HCT116 (cell line): ENCODE data around the gene CHRNB1. TPM values are rescaled to one million over a fixed set of nuclear protein-coding genes. Genes with fewer than 3 reads are reported as not detected.

Source experiments
- ATAC-seq: fragments of 200-7000 bp; cut with Tn5 transposase; 2 replicates; pipeline ENCODE4 v1.9.1; 2020; ENCODE audit warnings: mild to moderate bottlenecking, moderate library complexity
- BruUV-seq: library from RNA; stranded (reverse); fragments of 400-500 nt; replicated peaks from 2 replicates; lab custom pipeline; 2021; lab: Mats Ljungman, UMichigan
- CTCF ChIA-PET: fragments of 300-600 bp; sonication (Branson Sonifier 250); formaldehyde crosslinking; loops from one replicate; lab custom pipeline; 2021; ENCODE audit warnings: antibody characterized with exemption; lab: Charles Lee
- POLR2A ChIA-PET: fragments of 300-600, 350-600 bp; sonication (Branson Sonifier 250); formaldehyde crosslinking; loops from one replicate; lab custom pipeline; 2021; ENCODE audit warnings: antibody characterized with exemption; lab: Charles Lee
- RAD21 ChIA-PET, 2 experiments: fragments of 300-600 bp; sonication (Branson Sonifier 250); formaldehyde crosslinking; loops; one replicate each; lab custom pipeline; 2023; ENCODE audit warnings: low total read pairs in 2 of 2; ENCODE audit not compliant: uncharacterized antibody in 2 of 2, unreplicated experiment in 2 of 2, low non-redundant PET in 1 of 2; lab: Charles Lee
- DNase-seq: peaks from one replicate; pipeline ENCODE4 v3.0.0-alpha.2; 2010; ENCODE audit warnings: low read depth, low spot score
- H2AFZ ChIP-seq: fragments of 200-600 bp; shearing (Covaris generic), sonication (generic); 2 replicates; pipeline ENCODE4 v1.6.1; 2017; ENCODE audit warnings: low read depth, mixed run types, mixed read lengths, antibody characterized with exemption, low read length; ENCODE audit not compliant: poor library complexity, severe bottlenecking
- H3K27ac ChIP-seq: 2 replicates; pipeline ENCODE4 v1.5.1; 2012; ENCODE audit warnings: low read depth, low read length
- H3K27me3 ChIP-seq: fragments of 200-600 bp; sonication (generic); 2 replicates; pipeline ENCODE4 v1.6.1; 2016; ENCODE audit warnings: mixed run types, low read length, mixed read lengths; ENCODE audit not compliant: insufficient read depth
- H3K36me3 ChIP-seq, 2 experiments: fragments of 200-500 bp in 1 of 2; fragments of 200-600 bp in 1 of 2; sonication (Bioruptor generic) in 1 of 2; sonication (generic) in 1 of 2; 2 replicates each; pipeline versions ENCODE4 v1.5.1 to v1.6.1; 2014 to 2016; ENCODE audit warnings: low read length in 2 of 2, inconsistent platforms in 1 of 2, mixed read lengths in 1 of 2, mixed run types in 1 of 2; ENCODE audit not compliant: insufficient read depth in 2 of 2, control insufficient read depth in 1 of 2
- H3K4me1 ChIP-seq, 2 experiments: fragments of 200-600 bp in 1 of 2; sonication (generic) in 1 of 2; 2 replicates each; pipeline versions ENCODE4 v1.5.1 to v1.6.1; 2012 to 2017; ENCODE audit warnings: low read length in 2 of 2, inconsistent platforms in 1 of 2, mild to moderate bottlenecking in 1 of 2, mixed read lengths in 1 of 2, mixed run types in 1 of 2, moderate library complexity in 1 of 2; ENCODE audit not compliant: insufficient read depth in 2 of 2, control insufficient read depth in 1 of 2
- H3K4me2 ChIP-seq: fragments of 200-600 bp; sonication (generic); 2 replicates; pipeline ENCODE4 v1.6.1; 2017; ENCODE audit warnings: mixed run types, low read length, mixed read lengths
- H3K4me3 ChIP-seq, 2 experiments: fragments of 200-600 bp in 1 of 2; sonication (generic) in 1 of 2; replicated peaks in 1 of 2; 2 replicates each; pipeline ENCODE4 v1.5.1; 2011 to 2016; ENCODE audit warnings: low read length in 2 of 2, control low read depth in 1 of 2, low read depth in 1 of 2, mild to moderate bottlenecking in 1 of 2, mixed read lengths in 1 of 2, mixed run types in 1 of 2
- H3K79me2 ChIP-seq: fragments of 200-600 bp; sonication (generic); 2 replicates; pipeline ENCODE4 v1.6.1; 2017; ENCODE audit warnings: mild to moderate bottlenecking, mixed run types, low read length, moderate library complexity, mixed read lengths; ENCODE audit not compliant: insufficient read depth
- H3K9ac ChIP-seq: fragments of 200-600 bp; sonication (generic); 2 replicates; pipeline ENCODE4 v1.6.1; 2016; ENCODE audit warnings: low read length, mixed read lengths
- H3K9me2 ChIP-seq: fragments of 200-600 bp; sonication (generic), shearing (Covaris generic); 2 replicates; pipeline ENCODE4 v1.6.1; 2017; ENCODE audit warnings: mixed run types, mild to moderate bottlenecking, moderate library complexity; ENCODE audit not compliant: insufficient read depth
- H3K9me3 ChIP-seq, 2 experiments: fragments of 200-500 bp in 1 of 2; fragments of 200-600 bp in 1 of 2; sonication (Bioruptor generic) in 1 of 2; sonication (generic) in 1 of 2; 2 replicates each; pipeline ENCODE4 v1.6.1; 2014 to 2017; ENCODE audit warnings: low read length in 2 of 2, mixed read lengths in 2 of 2, inconsistent platforms in 1 of 2, low read depth in 1 of 2, mild to moderate bottlenecking in 1 of 2, mixed run types in 1 of 2, moderate library complexity in 1 of 2; ENCODE audit not compliant: control insufficient read depth in 1 of 2, insufficient read depth in 1 of 2
- H4K20me1 ChIP-seq: fragments of 200-600 bp; sonication (generic), shearing (Covaris generic); 2 replicates; pipeline ENCODE4 v1.6.1; 2017; ENCODE audit warnings: mixed run types, mild to moderate bottlenecking, moderate library complexity; ENCODE audit not compliant: insufficient read depth
- EZH2phosphoT487 ChIP-seq: fragments of 200-600 bp; IDR thresholded peaks from 2 replicates; pipeline ENCODE4 v1.6.1; 2018; ENCODE audit warnings: antibody characterized with exemption, borderline replicate concordance
- FOSL1 ChIP-seq: IDR thresholded peaks from 2 replicates; pipeline ENCODE4 v1.6.1; 2012; ENCODE audit warnings: low read depth
- MAX ChIP-seq: IDR thresholded peaks from 2 replicates; pipeline ENCODE4 v1.6.1; 2012
- SIN3A ChIP-seq: IDR thresholded peaks from 2 replicates; pipeline ENCODE4 v1.6.1; 2012; ENCODE audit warnings: low read depth
- SP1 ChIP-seq: IDR thresholded peaks from 2 replicates; pipeline ENCODE4 v1.6.1; 2012; ENCODE audit warnings: low read depth
- SRF ChIP-seq: IDR thresholded peaks from 2 replicates; pipeline ENCODE4 v1.6.1; 2012; ENCODE audit warnings: low read depth
- TCF7L2 ChIP-seq: IDR thresholded peaks from 2 replicates; pipeline ENCODE4 v1.7.0; 2011; ENCODE audit warnings: borderline replicate concordance, inconsistent platforms; ENCODE audit not compliant: insufficient read depth, insufficient read length; ENCODE audit errors: extremely low read depth
- YY1 ChIP-seq: IDR thresholded peaks from 2 replicates; pipeline ENCODE4 v1.6.1; 2011; ENCODE audit warnings: low read length, low read depth, moderate library complexity, mild to moderate bottlenecking; ENCODE audit not compliant: insufficient replicate concordance; ENCODE audit errors: extremely low read depth
- ZFX ChIP-seq: fragments of 450-650 bp; IDR thresholded peaks from 2 replicates; pipeline ENCODE4 v1.6.1; 2017
- ZNF274 ChIP-seq: fragments of 200-500 bp; sonication (Bioruptor generic); IDR thresholded peaks from 2 replicates; pipeline ENCODE4 v1.6.1; 2014; ENCODE audit warnings: mild to moderate bottlenecking, low read depth, low read length, inconsistent platforms
- intact Hi-C: fragments of 100-400 bp; cut with micrococcal nuclease; formaldehyde crosslinking; loops from 2 replicates; pipeline ENCODE4 v1.10.0; 2022
- total RNA-seq: library from RNA; stranded (reverse); gene quantifications from one replicate; pipeline ENCODE4 v1.2.1, GENCODE V29; 2021; ENCODE audit not compliant: unreplicated experiment
- TF ChIP-seq, protein P1 (sequence below): IDR thresholded peaks from 2 replicates; pipeline ENCODE4 v1.6.1; 2011; ENCODE audit warnings: mild to moderate bottlenecking, low read length, moderate library complexity; ENCODE audit not compliant: insufficient replicate concordance; ENCODE audit errors: extremely low read depth

The CHRNB1 gene
- total RNA-seq, 1 experiment from 2014 or later, result 10.4 TPM

DNA sequence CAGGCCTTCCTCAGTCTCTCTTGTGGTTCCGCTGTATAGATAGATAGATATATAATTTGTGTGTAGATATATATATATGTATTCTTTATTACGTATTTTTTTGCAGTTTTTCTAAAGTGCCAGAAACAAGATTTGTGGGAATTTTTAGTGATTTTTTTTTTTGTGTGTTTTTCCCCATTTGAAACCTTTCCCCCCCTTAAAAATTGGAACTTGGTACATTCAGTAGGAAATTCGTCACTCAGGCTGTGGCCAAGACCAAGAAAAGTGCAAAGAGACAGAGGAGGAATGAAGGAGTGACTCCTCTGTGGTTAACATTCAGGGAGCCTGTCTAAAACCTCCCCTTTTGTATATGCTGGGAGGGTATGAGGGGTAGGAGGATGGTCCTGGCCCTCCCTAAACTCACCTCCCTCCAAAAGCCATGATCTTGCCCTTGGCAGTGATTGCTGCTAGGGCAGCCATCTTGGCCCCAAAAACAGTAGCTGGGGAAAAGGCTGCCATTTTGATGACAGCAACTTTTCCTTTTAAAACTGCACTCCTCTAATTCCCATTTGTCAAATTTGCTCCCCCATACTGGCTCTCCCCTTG lies 15.2 kb downstream of the CHRNB1 start:
- H2AFZ ChIP-seq, result no peak overlapping the region
- H3K27me3 ChIP-seq, result no peaks in the 10 kb centered on the region
- H3K9me2 ChIP-seq, result no peaks in the 10 kb centered on the region
- H3K79me2 ChIP-seq, result no peaks in the 10 kb centered on the region
- no peak overlapping the region for H3K4me2 ChIP-seq
- no peak for ATAC-seq
- no TSS peak for BruUV-seq
- TF ChIP-seq, protein P1, sequence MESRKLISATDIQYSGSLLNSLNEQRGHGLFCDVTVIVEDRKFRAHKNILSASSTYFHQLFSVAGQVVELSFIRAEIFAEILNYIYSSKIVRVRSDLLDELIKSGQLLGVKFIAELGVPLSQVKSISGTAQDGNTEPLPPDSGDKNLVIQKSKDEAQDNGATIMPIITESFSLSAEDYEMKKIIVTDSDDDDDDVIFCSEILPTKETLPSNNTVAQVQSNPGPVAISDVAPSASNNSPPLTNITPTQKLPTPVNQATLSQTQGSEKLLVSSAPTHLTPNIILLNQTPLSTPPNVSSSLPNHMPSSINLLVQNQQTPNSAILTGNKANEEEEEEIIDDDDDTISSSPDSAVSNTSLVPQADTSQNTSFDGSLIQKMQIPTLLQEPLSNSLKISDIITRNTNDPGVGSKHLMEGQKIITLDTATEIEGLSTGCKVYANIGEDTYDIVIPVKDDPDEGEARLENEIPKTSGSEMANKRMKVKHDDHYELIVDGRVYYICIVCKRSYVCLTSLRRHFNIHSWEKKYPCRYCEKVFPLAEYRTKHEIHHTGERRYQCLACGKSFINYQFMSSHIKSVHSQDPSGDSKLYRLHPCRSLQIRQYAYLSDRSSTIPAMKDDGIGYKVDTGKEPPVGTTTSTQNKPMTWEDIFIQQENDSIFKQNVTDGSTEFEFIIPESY, result no peak
- TF ChIP-seq EZH2phosphoT487 (no peak), SIN3A (0 out of 2 replicates have a peak, but pooled peaks have one; percentile 12), ZFX (no peak), FOSL1 (no peak), MAX (no peak), ZNF274 (no peak), SRF (no peak), TCF7L2 (no peak), YY1 (peak; percentile 25), SP1 (no peak)
- RAD21 ChIA-PET, result no interaction called here
- no peak overlapping the region for H3K27ac ChIP-seq
- intact Hi-C loops, result no loop called here
- no peaks in the 10 kb centered on the region; a peak in 1 of 4 replicates for H3K36me3 ChIP-seq
- POLR2A ChIA-PET, result no interaction called here
- no peak for DNase-seq
- H3K9me3 ChIP-seq, result no peaks in the 10 kb centered on the region; a peak in 1 of 4 replicates
- no peak overlapping the region for H3K4me3 ChIP-seq
- no peaks in the 10 kb centered on the region for H4K20me1 ChIP-seq
- CTCF ChIA-PET, result no interaction called here
- H3K9ac ChIP-seq, result no peak overlapping the region
- peaks cover 0 to 14% of the 10 kb centered on the region in 2 experiments; a peak in 2 of 4 replicates for H3K4me1 ChIP-seq
